Activated CD8-positive, alpha-beta memory T cell treated with anti-CD3 and anti-CD28 coated beads, Interleukin-2, amount 50 U/mL, for 24 hours (primary cell): Measurements from ENCODE around the gene MYB.
"Not testable (repeated sequence)": the region's sequence is repeated elsewhere in the genome, so short reads cannot be mapped to it uniquely, and the experiment has no call there.

Experiments used
- DNase-seq: peaks from one replicate; pipeline ENCODE4 v3.0.0-alpha.2; 2020; ENCODE audit errors: extremely low read depth

The MYB gene

DNA sequence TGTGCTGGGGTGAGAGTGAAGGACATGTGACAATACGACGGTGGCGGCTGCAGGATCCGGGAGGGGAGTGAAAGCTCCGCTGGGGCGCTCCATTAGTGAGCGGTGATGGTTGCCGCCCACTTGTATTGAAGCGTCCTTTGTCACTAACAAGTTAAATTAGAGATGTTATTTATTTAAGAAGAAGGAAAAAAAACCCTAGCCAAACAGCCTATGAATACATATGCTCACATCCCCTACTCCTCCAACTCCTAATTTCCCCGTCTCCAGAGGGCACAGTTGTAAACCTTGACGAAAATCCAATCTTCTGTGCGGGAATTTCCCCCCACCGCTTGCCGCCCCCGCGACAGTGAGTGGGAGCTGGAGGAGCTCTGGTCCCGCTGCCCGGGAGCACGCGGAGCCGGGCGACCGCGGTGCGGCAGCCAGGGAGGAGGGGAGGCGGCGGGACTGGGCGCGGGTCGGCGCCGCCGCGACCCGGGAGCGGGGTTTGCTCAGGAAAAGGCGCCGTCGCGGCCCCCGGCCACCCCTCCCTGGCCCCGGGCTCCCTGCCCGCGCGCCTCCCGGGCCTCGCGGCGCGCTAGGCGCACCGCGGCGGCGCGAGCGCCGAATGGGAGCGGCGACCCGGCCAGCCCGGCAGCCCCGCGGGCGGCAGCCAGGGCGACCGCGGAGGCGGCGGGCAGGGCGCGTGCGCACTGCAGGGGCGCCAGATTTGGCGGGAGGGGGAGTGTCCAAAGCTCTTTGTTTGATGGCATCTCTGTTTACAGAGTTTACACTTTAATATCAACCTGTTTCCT lies at the start of gene MYB:
TSS of gene MYB (plus strand) at position 767 of the 791 bp plus-strand sequence. CDS start 206 bp downstream, outside the sequence.
- DNase-seq: no peak

DNA sequence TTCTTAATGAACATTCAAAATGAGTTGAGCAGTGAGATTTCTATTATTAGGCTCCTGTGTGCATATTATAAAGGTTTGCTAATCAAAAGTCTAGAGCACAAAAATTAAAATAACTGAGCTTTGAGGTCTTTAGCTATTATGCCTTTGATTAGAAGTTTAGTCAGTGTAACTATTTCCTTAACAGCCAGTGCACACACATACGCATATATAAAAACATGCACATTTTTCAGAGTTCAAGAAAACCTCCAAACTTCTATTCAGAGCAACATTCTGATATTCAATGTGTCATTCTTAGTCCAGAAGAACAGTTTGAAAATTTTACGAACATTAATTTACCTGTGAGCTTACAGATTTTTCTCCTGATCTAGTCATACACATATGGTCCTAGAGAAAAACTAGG lies 48.3 kb upstream of the MYB start:
- DNase-seq: no peak

DNA sequence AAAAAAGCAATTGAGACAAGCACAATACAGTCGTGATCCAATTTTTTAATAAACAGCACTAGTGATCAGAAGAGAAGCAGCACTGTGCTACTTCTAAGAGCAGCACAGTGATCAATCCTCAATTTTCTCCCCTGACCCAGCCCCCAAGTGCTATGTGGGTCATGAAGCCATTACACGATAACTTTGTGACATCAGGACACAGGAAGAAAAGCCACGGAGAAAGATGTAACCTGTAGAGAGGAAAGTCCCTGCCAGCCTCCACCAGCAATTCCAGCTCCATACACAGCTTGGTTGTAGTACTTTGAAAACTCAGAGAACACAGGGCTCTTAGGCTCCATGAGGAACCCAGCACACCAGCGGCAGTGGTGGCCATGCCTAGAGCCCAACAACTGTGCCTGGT lies 45.3 kb upstream of the MYB start:
- no peak for DNase-seq

GRCh38 chr6:135137826-135138225 lies 43.3 kb upstream of the MYB start:
- no peak for DNase-seq

DNA sequence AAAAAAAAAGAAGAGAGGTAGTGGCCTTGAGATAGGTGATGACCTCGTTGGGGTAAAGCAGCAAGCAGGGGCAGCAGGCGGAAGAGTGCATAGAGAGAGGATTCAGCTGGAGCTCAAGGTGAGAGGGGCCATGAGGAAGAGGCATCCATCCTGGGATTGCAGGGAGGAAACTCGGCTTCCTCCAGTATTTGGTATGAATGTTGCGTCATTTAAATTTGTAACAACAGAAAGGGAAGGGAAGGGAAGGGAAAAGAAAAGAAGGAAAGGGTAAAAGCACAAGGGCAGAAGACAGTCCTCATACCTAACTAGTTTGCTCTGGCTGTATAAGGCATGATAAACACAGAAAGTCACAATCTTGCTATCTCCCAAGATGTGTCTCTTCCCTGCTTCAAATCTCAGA lies 39.9 kb upstream of the MYB start:
- DNase-seq: no peak

DNA sequence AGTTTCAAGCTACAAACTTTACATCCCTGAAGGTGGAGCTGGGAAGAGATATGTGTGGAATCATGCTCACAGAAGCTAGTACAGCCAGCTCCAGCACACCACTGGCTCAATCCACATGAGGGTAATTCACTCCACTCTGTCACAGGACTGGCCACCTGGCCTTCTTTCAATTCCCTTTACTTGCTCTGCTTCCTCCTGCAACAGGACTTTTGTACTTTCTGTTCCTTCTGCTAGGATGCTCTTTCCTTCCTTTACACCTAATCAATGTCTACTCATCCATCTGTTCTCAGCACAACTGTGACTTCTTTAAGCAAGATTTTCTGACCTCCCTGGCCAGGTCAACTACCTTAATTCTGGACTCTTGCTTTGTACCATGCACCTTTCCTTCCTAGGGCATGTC lies 39.4 kb upstream of the MYB start:
- no peak for DNase-seq

DNA sequence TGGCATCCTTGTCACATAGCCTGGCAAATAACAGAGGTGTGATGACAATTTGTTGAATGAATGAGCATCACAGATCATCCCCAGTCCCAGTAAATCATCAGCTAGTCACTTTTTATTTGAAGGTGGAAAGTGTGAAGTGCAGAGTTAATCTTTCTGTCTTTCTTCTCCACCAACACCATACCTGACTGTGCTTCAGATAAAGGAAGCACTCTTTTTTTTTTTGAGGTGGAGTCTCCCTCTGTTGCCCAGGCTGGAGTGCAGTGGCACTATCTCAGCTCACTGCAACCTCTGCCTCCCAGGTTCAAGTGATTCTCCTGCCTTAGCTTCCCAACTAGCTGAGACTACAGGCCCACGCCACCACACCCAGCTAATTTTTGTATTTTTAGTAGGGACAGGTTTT lies 38.9 kb upstream of the MYB start:
- DNase-seq: not testable (repeated sequence)

DNA sequence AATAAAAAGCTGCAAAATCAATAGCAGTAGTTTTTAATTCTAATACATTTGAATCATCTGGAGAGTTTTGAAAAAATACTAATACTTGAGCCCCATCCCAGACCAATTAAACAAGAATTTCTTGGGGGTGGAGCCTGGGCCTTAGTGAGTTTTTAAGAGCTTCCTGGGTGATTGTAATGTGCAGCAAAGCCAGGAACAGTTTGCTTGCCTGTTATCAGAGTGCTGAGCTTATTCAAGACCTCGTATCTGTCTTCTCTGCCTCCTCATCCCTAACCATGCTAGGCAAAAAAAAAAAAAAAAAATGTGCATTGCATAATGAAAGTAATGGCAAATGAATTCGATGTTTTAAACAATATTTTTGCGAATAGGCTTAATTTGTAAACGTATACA lies 36.4 kb upstream of the MYB start:
- DNase-seq: no peak

DNA sequence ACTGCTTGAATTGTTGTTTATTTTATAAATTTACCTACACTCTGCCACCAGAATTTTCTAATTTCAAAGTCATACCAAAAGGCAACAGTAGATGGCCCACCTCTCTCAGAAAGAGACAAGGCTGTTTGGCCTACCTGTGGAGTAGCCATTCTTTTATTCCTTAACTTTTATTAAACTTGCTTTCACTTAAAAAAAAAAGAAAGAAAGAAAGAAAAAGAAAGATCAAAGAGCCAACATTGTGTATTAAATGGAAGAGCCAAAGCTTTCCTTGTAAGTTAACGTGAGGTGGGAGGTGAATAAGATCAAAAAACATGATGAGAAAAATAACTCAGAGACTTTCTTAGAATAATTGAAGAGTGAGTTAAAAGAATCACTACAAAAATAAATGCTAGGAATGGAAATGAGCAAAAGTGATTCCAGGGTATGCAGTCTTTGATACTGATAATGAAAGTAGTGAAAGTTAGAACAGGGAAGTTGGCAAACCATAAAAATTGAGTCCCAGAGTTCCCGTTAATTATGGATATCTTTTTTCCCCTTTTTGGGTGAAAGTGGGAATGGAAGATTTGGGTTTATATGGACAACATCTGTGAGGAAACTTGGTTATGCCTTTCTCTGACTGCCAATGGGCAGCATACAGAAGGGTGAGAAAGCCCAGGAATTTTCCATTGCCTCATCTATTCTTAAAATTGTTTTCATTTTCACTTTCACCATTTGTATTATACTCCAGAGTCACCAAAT lies 35.9 kb upstream of the MYB start:
- no peak for DNase-seq

DNA sequence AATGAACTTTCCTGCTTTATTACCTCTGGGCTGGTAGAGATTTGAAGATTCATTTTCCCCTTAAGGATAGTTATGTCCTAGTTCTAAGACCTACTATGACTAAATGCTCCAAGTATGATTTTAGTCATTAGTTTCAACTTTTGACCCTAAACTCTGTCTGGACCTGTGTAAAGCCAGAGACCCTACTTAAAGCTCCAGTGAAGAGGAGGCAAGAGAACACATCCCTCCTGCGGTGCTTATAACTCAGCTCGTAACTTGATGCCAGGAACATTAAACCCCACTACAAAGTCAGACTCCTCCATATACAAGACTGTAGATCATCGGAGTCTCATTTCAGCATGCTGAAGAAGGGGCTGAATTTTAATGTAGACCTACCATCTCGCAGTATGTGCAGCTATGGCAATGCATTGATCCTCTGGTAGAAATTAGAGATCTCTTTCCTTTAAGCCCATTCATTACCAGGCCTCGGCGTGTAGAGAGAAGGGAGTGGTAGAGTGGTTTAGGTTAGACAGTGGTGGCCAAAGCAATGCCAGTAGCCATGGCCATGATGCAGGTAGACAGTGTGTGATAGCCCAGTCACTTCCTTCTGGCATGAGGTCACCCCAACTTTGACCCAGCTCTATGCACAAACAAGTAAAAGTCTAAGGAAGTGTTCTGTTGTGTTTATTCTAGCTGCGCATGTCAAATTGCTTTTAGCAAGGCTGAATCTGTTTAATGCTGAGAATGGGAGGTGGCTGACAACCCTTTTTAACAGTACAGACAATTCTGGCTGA lies 34.8 kb upstream of the MYB start:
- no peak for DNase-seq

DNA sequence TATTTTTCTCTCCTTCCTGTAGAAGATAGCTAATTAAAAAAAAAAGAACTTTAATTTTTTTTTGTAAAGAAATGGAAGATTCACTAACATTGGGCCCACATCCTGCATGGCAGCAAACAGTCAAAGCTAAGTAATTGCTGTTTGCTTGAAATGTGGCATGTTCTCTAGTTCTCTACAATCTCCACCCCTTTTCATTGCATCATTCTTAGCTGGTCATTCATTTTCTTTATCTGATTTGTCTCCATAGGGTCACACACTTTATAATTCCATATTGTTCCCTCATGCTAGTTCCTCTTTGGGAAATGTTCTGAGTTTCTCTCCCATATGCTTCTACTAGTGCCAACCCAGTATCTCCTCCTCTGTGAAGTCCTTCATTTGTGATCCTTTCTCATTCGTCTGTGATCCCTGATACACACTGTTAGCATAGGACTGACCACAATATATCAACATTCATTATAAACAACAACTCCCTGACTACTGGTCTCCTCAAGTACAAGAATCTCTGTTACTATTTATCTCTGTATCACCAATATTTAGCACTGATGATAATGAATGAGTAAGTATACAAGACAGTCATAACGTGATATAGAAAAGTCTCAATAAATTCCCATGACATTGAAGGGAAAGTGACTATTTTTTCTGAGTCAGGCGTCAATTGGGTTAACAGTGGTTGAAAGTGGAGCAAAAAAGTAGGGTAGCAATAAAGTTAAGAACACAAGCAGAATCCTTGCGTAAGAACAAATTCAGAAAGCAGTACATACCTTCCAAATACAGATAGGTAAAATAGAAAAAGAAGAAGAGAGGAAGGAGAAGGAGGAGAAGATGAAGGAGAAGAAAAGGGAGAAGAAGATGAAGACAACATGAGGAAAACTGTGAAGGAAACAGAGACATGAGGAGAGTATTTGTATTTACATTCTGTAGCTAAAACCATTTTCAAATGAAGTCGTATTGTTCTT lies 33.2 kb upstream of the MYB start:
- no peak for DNase-seq

DNA sequence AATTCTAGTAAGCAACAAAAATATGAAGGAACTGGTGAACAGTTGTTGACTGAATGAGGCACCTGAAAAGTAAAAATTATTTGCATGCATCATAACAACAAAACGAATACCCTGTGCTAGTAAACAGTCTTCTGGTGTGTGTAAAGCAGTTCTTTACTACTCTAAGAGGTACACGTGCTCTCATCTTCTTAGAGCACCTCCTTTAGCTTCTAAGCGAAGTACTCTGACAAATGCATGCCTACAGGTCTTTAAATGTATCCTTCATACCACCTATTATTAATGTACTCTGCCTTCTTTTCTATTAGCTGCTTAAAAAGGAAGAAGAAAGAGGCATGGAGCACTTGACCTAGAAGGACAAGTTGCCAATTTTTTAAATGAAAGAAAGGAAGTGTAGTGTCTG lies 32.2 kb upstream of the MYB start:
- DNase-seq: no peak

DNA sequence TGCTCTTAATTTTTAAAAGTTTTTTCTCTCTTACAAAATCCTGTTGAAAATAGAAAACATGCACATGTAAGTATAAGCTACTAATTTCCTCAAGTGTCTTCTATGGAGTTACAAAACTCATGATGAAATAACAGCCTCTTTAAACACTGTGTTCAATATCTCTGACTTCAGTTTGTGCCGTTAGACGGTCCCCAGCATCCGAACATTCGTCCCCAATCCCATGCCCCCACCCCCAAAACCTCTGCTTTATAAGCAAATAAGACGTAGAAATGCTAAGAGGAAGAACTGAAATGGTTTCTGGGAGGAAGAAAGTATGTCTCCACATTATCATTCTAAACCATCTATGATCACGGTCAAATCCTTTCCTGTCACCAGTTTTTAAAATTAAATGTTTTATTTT lies 31.7 kb upstream of the MYB start:
- no peak for DNase-seq

- not testable (repeated sequence) for DNase-seq
Observed at GRCh38 chr6:135150481-135150880, 30.6 kb upstream of the MYB start.

GRCh38 chr6:135154125-135154524 lies 27.0 kb upstream of the MYB start:
- DNase-seq: not testable (repeated sequence)

DNA sequence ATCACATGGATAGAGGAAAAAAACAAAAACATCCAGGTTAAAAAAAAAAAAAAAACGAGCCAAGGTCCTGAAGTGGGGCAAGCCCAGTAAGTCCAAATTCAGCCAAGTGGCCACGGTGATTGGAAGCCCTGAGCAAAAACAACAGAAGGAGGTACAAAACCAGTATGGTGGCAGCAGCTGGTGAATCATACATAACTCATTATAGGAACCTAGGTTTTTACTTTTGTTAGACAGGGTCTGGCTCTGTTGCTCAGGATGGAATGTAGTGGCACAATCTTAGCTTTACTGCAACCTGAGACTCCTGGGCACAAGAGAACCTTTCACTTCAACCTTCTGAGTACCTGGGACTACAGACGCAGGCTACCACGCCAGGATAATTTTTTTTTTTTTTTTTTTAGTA lies 22.7 kb upstream of the MYB start:
- no peak for DNase-seq

DNA sequence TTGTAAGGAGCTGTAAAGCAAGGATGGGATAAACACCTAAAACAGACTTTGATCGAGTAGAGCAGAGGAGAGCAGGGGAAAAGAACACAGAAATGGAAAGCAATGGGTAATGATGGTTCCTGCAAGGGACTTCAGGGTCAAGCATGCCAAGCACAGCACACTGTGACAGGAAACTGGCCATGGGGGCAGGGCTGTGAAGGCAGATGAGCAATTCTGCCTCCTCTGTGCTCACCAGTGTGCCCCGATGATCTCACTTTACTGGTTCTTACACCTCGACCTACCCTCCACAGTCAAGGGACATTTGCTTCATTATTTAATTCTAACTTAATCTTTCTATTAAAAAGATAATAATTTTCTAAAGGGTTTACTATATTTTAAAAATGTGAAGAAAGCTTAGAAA lies 21.6 kb upstream of the MYB start:
- no peak for DNase-seq

GRCh38 chr6:135161411-135162395 lies 19.4 kb upstream of the MYB start:
- no peak for DNase-seq

- no peak for DNase-seq
Observed at GRCh38 chr6:135162678-135163439, 18.2 kb upstream of the MYB start.

- no peak for DNase-seq
Observed at GRCh38 chr6:135163440-135163738, 17.7 kb upstream of the MYB start.
